Uterus (tissue), 4 donors: ENCODE results near the gene AGPAT3. TPM values are rescaled to one million over a fixed set of nuclear protein-coding genes. Genes with fewer than 3 reads are reported as not detected.

ENCODE experiments used
- DNase-seq, 2 donors: peaks; one replicate each; pipeline ENCODE4 v3.0.0-alpha.2; 2019 to 2020
- H3K27ac ChIP-seq, 2 donors: fragments of 200-600 bp; sonication (generic); 1 replicate in 1 of 2; 2 replicates in 1 of 2; pipeline ENCODE4 v1.5.1; 2016 to 2018
- H3K27me3 ChIP-seq, 2 donors: fragments of 200-600 bp; sonication (generic); one replicate each; pipeline ENCODE4 v1.5.1; 2018 to 2019; ENCODE audit warnings: control low read depth in 1 of 2
- H3K36me3 ChIP-seq, 2 donors: fragments of 200-600 bp; sonication (generic); one replicate each; pipeline ENCODE4 v1.5.1; 2019; ENCODE audit warnings: control low read depth in 1 of 2
- H3K4me1 ChIP-seq, 2 donors: fragments of 200-600 bp; sonication (generic); one replicate each; pipeline ENCODE4 v1.5.1; 2018 to 2019; ENCODE audit warnings: control low read depth in 1 of 2
- H3K4me3 ChIP-seq, 2 donors: fragments of 200-600 bp; sonication (generic); 1 replicate in 1 of 2; 2 replicates in 1 of 2; pipeline ENCODE4 v1.5.1; 2018 to 2019; ENCODE audit warnings: mild to moderate bottlenecking in 1 of 2
- H3K9me3 ChIP-seq, 2 donors: fragments of 200-600 bp; sonication (generic); one replicate each; pipeline ENCODE4 v1.5.1; 2019; ENCODE audit warnings: control low read depth in 1 of 2
- POLR2A ChIP-seq, 2 donors: fragments of 450-650 bp; IDR thresholded peaks; one replicate each; pipeline ENCODE4 v1.6.1; 2016; ENCODE audit warnings: antibody characterized with exemption in 2 of 2, mild to moderate bottlenecking in 1 of 2, moderate library complexity in 1 of 2
- intact Hi-C: fragments of 100-400 bp; cut with DNase I; formaldehyde crosslinking; loops from one replicate; pipeline ENCODE4 v1.15.1; 2023; ENCODE audit warnings: low total_unique reads
- total RNA-seq, 4 donors: library from RNA; depleted of rRNA in 3 of 4; stranded (reverse); fragments of >200 nt in 3 of 4; gene quantifications; one replicate each; pipeline versions ENCODE4 v1.1.0 to v1.2.4, GENCODE V29; 2014 to 2023
- TF ChIP-seq, protein P1 (sequence below), 4 experiments: fragments of 200-600 bp in 2 of 4; fragments of 450-650 bp in 2 of 4; sonication (generic) in 2 of 4; IDR thresholded peaks; one replicate each; pipeline ENCODE4 v1.5.1; 2016 to 2019; ENCODE audit warnings: antibody characterized with exemption in 4 of 4, mild to moderate bottlenecking in 2 of 4, moderate library complexity in 1 of 4
- donor health status: DM: yes; HTN: yes; CAD: no.

The AGPAT3 gene
- total RNA-seq, 4 donors from 2014 or later: 6.8 to 43.4 (median 28.4) TPM

DNA sequence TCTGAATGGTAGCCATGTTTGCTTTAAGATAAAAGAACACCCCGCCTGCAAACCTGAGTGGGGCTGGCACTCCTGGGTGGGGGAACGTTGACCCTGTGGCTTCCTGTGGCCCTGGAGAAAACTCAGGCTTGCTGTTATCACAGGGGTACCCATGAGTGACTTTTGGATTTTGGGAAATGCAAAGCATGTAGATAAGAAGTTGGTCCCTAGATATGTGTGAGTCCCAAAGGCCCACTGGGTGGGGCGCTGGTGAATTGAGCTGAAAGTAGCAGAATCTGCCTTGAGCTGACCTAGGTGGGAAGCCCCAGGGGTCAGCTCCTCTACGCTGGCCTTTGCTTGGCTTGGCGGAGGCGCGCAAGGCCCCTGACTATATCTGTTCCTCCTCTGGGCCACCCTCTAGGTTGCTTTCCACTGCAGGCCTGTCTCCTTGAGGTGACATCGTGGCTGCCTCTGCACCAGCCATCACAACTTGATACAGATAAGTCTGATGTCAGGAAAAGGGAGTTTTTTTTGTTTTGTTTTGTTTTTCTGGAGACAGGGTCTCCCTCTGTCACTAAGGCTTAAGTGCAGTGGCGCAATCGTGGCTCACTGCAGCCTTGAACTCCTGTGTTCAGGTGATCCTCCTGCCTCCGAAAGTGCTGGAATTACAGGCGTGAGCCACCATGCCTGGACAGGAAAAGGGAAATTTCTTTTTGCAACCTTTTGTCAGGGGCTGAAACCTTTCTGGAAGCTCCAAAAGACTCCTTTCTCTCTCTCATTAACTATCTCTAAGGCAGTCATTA lies 72.2 kb downstream of the AGPAT3 start:
- no peaks in the 10 kb centered on the region for H3K36me3 ChIP-seq
- H3K4me3 ChIP-seq: no peak overlapping the region
- no peaks in the 10 kb centered on the region for H3K9me3 ChIP-seq
- H3K27ac ChIP-seq: no peak overlapping the region
- no peak for DNase-seq
- TF ChIP-seq, protein P1, sequence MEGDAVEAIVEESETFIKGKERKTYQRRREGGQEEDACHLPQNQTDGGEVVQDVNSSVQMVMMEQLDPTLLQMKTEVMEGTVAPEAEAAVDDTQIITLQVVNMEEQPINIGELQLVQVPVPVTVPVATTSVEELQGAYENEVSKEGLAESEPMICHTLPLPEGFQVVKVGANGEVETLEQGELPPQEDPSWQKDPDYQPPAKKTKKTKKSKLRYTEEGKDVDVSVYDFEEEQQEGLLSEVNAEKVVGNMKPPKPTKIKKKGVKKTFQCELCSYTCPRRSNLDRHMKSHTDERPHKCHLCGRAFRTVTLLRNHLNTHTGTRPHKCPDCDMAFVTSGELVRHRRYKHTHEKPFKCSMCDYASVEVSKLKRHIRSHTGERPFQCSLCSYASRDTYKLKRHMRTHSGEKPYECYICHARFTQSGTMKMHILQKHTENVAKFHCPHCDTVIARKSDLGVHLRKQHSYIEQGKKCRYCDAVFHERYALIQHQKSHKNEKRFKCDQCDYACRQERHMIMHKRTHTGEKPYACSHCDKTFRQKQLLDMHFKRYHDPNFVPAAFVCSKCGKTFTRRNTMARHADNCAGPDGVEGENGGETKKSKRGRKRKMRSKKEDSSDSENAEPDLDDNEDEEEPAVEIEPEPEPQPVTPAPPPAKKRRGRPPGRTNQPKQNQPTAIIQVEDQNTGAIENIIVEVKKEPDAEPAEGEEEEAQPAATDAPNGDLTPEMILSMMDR (IDR thresholded peaks at IDR 0.05): no peak
- no peak for TF ChIP-seq POLR2A (IDR thresholded peaks at IDR 0.05)
- intact Hi-C loops: no loop called here
- no peaks in the 10 kb centered on the region for H3K4me1 ChIP-seq
- no peaks in the 10 kb centered on the region for H3K27me3 ChIP-seq

DNA sequence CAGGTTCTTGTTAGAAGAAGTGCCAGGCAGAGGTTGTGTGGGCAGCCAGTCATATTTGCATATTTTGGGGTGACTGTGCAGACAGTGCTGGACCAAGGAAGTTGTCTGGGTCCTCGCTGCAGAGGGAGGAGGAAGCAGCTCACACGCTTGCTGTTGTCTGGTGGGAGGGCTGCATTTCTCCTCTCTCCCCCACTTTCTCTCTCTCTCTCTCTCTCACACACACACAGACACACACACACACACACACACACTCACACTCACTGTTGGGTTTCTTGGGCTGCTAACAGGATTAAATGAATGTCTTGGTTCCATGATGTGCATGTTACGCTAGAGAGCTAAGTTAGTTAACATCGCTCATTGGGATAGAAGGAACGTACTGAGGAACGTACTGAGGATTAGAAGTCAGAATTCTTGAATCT lies 72.9 kb downstream of the AGPAT3 start:
- H3K4me1 ChIP-seq: no peaks in the 10 kb centered on the region
- no peaks in the 10 kb centered on the region for H3K27me3 ChIP-seq
- intact Hi-C loops: no loop called here
- no peak for DNase-seq
- H3K9me3 ChIP-seq: no peaks in the 10 kb centered on the region
- H3K36me3 ChIP-seq: no peaks in the 10 kb centered on the region
- no peak overlapping the region for H3K27ac ChIP-seq
- no peak overlapping the region for H3K4me3 ChIP-seq
- TF ChIP-seq, protein P1 (IDR thresholded peaks at IDR 0.05): no peak
- no peak for TF ChIP-seq POLR2A (IDR thresholded peaks at IDR 0.05)

DNA sequence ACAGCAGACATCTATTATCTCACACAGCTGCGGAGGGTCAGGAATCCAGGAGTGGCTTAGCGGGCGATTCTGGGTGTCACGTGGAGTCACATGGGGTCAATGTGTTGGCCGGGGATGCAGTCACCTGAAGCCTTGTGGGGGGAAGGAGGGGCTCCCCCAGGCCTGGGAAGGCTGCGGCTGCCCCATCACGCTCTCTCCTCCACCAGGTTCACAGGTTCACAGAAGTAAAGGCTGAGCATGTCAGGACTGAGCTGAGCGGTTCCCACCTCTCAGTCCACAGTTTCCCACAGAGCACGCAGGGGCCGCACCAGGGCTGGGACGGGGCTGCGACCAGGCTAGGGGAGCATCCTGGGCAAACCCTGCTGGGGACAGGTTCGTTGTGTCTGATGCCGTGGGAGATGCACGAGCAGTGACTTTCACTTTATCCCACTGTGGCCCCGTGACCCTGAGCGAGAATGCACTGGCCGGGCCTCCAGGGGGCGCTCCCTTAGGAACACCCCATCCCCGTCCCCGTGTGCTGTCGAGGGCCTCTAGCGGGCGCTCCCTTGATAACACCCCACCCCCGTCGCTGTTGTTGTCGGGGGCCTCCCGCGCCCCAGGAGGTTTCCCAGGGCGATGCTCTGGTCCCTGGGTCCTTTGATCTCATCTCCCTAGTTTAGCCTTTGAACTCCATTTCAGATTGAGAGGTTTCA lies 73.9 kb downstream of the AGPAT3 start:
- peak; percentile 48 to 58 for DNase-seq
- no peaks in the 10 kb centered on the region for H3K27me3 ChIP-seq
- intact Hi-C loops: no loop called here
- no peak overlapping the region for H3K27ac ChIP-seq
- H3K9me3 ChIP-seq: no peaks in the 10 kb centered on the region
- no peak overlapping the region for H3K4me3 ChIP-seq
- H3K36me3 ChIP-seq: no peaks in the 10 kb centered on the region
- H3K4me1 ChIP-seq: no peaks in the 10 kb centered on the region
- TF ChIP-seq, protein P1 (IDR thresholded peaks at IDR 0.05): peak; percentile 52 to 78 (median 65)
- TF ChIP-seq POLR2A (IDR thresholded peaks at IDR 0.05): no peak

DNA sequence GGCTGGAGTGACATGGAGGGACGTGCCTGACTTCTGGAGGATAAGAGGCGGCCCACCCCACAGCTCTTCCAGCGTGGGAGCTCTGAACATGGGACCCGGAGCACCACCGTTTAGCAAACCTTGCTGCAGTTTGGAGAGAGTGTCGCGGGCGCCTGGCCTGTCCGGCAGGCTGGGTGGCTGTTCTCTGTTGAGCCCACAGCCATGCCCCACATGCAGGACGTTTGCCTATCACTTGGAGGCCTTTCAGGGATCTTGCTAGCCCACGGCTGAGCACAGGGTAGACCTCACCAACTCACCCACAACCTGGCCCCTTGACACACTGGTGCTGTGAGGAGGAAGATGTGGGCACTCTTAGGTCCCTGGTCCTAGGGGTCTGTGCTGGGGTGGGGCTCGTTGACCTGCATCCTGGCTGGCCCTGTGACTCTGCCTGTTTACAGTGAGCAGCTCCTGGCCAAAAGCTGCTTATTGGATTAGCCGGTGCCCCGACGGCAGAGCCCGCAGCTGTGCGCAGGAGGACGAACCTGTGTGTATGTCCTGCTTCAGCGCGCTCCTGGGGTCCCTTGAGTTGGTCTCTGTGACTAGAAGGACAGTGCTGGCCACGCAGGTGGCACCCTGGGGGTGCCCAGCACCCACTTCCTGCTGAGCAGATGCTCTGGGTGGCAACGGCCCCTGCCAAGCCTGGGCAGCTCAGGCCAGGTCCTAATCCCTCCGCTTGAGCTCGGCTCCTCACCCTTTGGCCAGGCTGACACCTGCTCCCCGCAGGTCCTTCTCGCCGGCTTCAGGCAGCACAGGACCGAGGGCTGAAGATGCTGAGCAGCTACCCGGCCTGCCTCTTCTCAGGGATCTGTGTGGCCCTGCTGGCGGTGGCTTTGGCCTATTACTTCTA lies 74.7 kb downstream of the AGPAT3 start:
- Histone ChIP-seq H3K4me3 (no peak overlapping the region), H3K27ac (no peak overlapping the region), H3K36me3 (no peaks in the 10 kb centered on the region), H3K27me3 (no peaks in the 10 kb centered on the region), H3K4me1 (no peaks in the 10 kb centered on the region), H3K9me3 (no peaks in the 10 kb centered on the region)
- no peak for DNase-seq
- TF ChIP-seq, protein P1 (IDR thresholded peaks at IDR 0.05): no peak
- TF ChIP-seq POLR2A (IDR thresholded peaks at IDR 0.05): no peak
- intact Hi-C loops: no loop called here
